Heart left ventricle (tissue), 13 donors: ENCODE measurements around the gene DRAM2.
"Not testable (repeated sequence)": the region's sequence is repeated elsewhere in the genome, so short reads cannot be mapped to it uniquely, and the experiment has no call there.

Source experiments
- POLR2A ChIP-seq, 2 donors: fragments of 450-650 bp; IDR thresholded peaks; one replicate each; pipeline ENCODE4 v1.6.1; 2017; ENCODE audit warnings: antibody characterized with exemption in 2 of 2, mild to moderate bottlenecking in 2 of 2, moderate library complexity in 2 of 2
- TF ChIP-seq, protein P1 (sequence below), 12 donors: fragments of 200-600 bp; sonication (generic) in 4 of 12; IDR thresholded peaks; one replicate each; pipeline versions ENCODE4 v1.5.0 to v1.8.0; 2018 to 2022; ENCODE audit warnings: antibody characterized with exemption in 12 of 12, mild to moderate bottlenecking in 5 of 12
- donor health status: ischemic (EF 13 %, LVEDD 7.1; RV severe dilation, severe dysfunction).
- donor health status: DM: no; HTN: yes; CAD: no.
- donor health status: DM: no; HTN: no; CAD: no.
- donor health status: ischemic (EF 25% LVEDD 6.9; RV normal size, moderate dysfunction).
- donor health status: ischemic (EF 25% LVEDD 5.7; RV mildly dilated, moderate dysfunction).
- donor health status: ischemic (EF 35%, LVEDD 5.7; RV mildly dilated, moderate dysfunction).
- donor health status: nonischemic (EF 11% LVEDD 7.7; RV severe dilation, severe dysfunction).
- donor health status: DM: yes; HTN: yes; CAD: no.
- donor health status: PGD.
- donor health status: ischemic (EF 29% LVEDD 5.4; RV normal size, mild dysfunction).
- donor health status: nonischemic (EF 23%, LVEDD 6.1; RV moderate dilation, normal function).

DNA sequence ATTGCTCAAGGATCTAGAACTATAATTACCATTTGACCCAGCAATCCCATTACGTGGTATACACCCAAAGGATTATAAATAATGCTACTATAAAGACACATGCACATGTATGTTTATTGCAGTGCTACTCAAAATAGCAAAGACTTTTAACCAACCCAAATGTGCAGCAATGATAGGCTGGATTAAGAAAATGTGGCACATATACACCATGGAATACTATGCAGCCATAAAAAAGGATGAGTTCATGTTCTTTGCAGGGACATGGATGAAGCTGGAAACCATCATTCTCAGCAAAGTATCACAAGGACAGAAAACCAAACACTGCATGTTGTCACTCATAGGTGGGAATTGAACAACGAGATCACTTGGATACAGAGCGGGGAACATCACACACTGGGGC is 44.5 kb downstream of the DRAM2 start:
- TF ChIP-seq, protein P1, sequence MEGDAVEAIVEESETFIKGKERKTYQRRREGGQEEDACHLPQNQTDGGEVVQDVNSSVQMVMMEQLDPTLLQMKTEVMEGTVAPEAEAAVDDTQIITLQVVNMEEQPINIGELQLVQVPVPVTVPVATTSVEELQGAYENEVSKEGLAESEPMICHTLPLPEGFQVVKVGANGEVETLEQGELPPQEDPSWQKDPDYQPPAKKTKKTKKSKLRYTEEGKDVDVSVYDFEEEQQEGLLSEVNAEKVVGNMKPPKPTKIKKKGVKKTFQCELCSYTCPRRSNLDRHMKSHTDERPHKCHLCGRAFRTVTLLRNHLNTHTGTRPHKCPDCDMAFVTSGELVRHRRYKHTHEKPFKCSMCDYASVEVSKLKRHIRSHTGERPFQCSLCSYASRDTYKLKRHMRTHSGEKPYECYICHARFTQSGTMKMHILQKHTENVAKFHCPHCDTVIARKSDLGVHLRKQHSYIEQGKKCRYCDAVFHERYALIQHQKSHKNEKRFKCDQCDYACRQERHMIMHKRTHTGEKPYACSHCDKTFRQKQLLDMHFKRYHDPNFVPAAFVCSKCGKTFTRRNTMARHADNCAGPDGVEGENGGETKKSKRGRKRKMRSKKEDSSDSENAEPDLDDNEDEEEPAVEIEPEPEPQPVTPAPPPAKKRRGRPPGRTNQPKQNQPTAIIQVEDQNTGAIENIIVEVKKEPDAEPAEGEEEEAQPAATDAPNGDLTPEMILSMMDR (IDR thresholded peaks at IDR 0.05), result not testable (repeated sequence)
- not testable (repeated sequence) for TF ChIP-seq POLR2A (IDR thresholded peaks at IDR 0.05)
